Measurements from ENCODE around the gene RSRC1. TPM values are rescaled to one million over a fixed set of nuclear protein-coding genes. Genes with fewer than 3 reads are reported as not detected.

The RSRC1 gene
- total and polyA plus RNA-seq, 2 donors (not counting 1 experiment from before 2014, with no cell fraction given): 4.5 to 54.6 TPM

- DNase-seq (no peak), ATAC-seq (ENCODE audit: low read depth) (no peak)
- no peak overlapping the region for H3K4me3 Mint-ChIP-seq
- H3K4me1 Mint-ChIP-seq: peaks cover 20% of the 10 kb centered on the region
- H2AFZ ChIP-seq (ENCODE audit: insufficient read depth, low read depth, low read length, poor library complexity, severe bottlenecking): no peak overlapping the region
- peaks cover 0 to 5% (median 3%) of the 10 kb centered on the region in 3 donors for H3K9me3 ChIP-seq (ENCODE audit: control extremely low read depth in 1 of 3, control insufficient read depth in 2 of 3, insufficient read depth in 1 of 3, low read length in 2 of 3)
- no peaks in the 10 kb centered on the region for H3K4me1 ChIP-seq (ENCODE audit: control insufficient read depth in 2 of 2, insufficient read depth in 2 of 2, low read length in 2 of 2)
- H3K79me2 ChIP-seq (ENCODE audit: control insufficient read depth, insufficient read depth, low read length): no peaks in the 10 kb centered on the region
- no peak overlapping the region for H3K4me2 ChIP-seq (replicated peaks; ENCODE audit: low read depth, low read length, poor library complexity, severe bottlenecking)
- peaks cover 4% of the 10 kb centered on the region for H3K9me3 Mint-ChIP-seq (ENCODE audit: insufficient read depth)
- WGBS (ENCODE audit: insufficient coverage): no CpG with 5 or more reads among the region's 2 CpGs
- CTCF ChIA-PET: no interaction called here
- no peaks in the 10 kb centered on the region for H3K27me3 Mint-ChIP-seq
- intact Hi-C loops (cut with micrococcal nuclease): no loop called here
- H3K4me3 ChIP-seq (ENCODE audit: control extremely low read depth in 1 of 5, extremely low read depth in 1 of 5, insufficient read depth in 1 of 5, low read depth in 2 of 5, low read length in 4 of 5): no peak overlapping the region
- no peak overlapping the region for H3K27ac Mint-ChIP-seq
- TF ChIP-seq CTCF (IDR thresholded peaks at IDR 0.05): no peak
- TF ChIP-seq EZH2 (IDR thresholded peaks at IDR 0.05; ENCODE audit: borderline replicate concordance, insufficient read depth, low read depth, low read length, poor library complexity, severe bottlenecking): no peak
- no peaks in the 10 kb centered on the region for H4K20me1 ChIP-seq (ENCODE audit: control insufficient read depth, insufficient read depth, low read length, poor library complexity, severe bottlenecking)
- no peaks in the 10 kb centered on the region for H3K27me3 ChIP-seq (replicated peaks in 1 of 4; ENCODE audit: control extremely low read depth in 1 of 4, control insufficient read depth in 3 of 4, insufficient read depth in 4 of 4, low read length in 3 of 4)
- H3K27ac ChIP-seq (ENCODE audit: low read length in 2 of 2): no peak overlapping the region
- POLR2A ChIA-PET: no interaction called here
- H3K36me3 ChIP-seq (replicated peaks in 1 of 2; ENCODE audit: control extremely low read depth in 1 of 2, control insufficient read depth in 1 of 2, extremely low read depth in 1 of 2, insufficient read depth in 2 of 2, low read length in 1 of 2): peaks cover 0 to 1% of the 10 kb centered on the region in 2 experiments
- H3K9ac ChIP-seq (ENCODE audit: low read length): no peak overlapping the region
Measured at GRCh38 chr3:158249183-158249582, 139.3 kb downstream of the RSRC1 start.

GRCh38 chr3:158258619-158259018 lies 148.7 kb downstream of the RSRC1 start:
- no peaks in the 10 kb centered on the region for H3K27me3 ChIP-seq (replicated peaks in 1 of 4; ENCODE audit: control extremely low read depth in 1 of 4, control insufficient read depth in 3 of 4, insufficient read depth in 4 of 4, low read length in 3 of 4)
- H3K4me1 ChIP-seq (ENCODE audit: control insufficient read depth in 2 of 2, insufficient read depth in 2 of 2, low read length in 2 of 2): no peaks in the 10 kb centered on the region
- H3K4me2 ChIP-seq (replicated peaks; ENCODE audit: low read depth, low read length, poor library complexity, severe bottlenecking): no peak overlapping the region
- H3K27ac ChIP-seq (ENCODE audit: low read length in 2 of 2): no peak overlapping the region
- TF ChIP-seq CTCF (IDR thresholded peaks at IDR 0.05) (no peak), EZH2 (IDR thresholded peaks at IDR 0.05; ENCODE audit: borderline replicate concordance, insufficient read depth, low read depth, low read length, poor library complexity, severe bottlenecking) (no peak)
- peaks cover 13% of the 10 kb centered on the region for H3K79me2 ChIP-seq (ENCODE audit: control insufficient read depth, insufficient read depth, low read length)
- H4K20me1 ChIP-seq (ENCODE audit: control insufficient read depth, insufficient read depth, low read length, poor library complexity, severe bottlenecking): no peaks in the 10 kb centered on the region
- H2AFZ ChIP-seq (ENCODE audit: insufficient read depth, low read depth, low read length, poor library complexity, severe bottlenecking): no peak overlapping the region
- Mint-ChIP-seq H3K4me1 (no peaks in the 10 kb centered on the region), H3K27ac (no peak overlapping the region), H3K9me3 (ENCODE audit: insufficient read depth) (peaks cover 12% of the 10 kb centered on the region), H3K27me3 (no peaks in the 10 kb centered on the region), H3K4me3 (no peak overlapping the region)
- H3K36me3 ChIP-seq (replicated peaks in 1 of 2; ENCODE audit: control extremely low read depth in 1 of 2, control insufficient read depth in 1 of 2, extremely low read depth in 1 of 2, insufficient read depth in 2 of 2, low read length in 1 of 2): peaks cover 2 to 3% of the 10 kb centered on the region in 2 experiments
- POLR2A ChIA-PET: no interaction called here
- ATAC-seq (ENCODE audit: low read depth) (no peak), DNase-seq (no peak)
- peaks cover 1 to 12% (median 2%) of the 10 kb centered on the region in 3 donors for H3K9me3 ChIP-seq (ENCODE audit: control extremely low read depth in 1 of 3, control insufficient read depth in 2 of 3, insufficient read depth in 1 of 3, low read length in 2 of 3)
- H3K9ac ChIP-seq (ENCODE audit: low read length): no peak overlapping the region
- no peak overlapping the region for H3K4me3 ChIP-seq (ENCODE audit: control extremely low read depth in 1 of 5, extremely low read depth in 1 of 5, insufficient read depth in 1 of 5, low read depth in 2 of 5, low read length in 4 of 5)
- intact Hi-C loops (cut with micrococcal nuclease): no loop called here
- WGBS (ENCODE audit: insufficient coverage): 83% methylated on average over 1 of the region's 3 CpGs
- CTCF ChIA-PET: no interaction called here
